OCI-LY3 (cell line): ENCODE data around the gene CBR3.

Source experiments
- H2AFZ ChIP-seq: fragments of 200-600, 300-600 bp; shearing (Covaris generic); 2 replicates; pipeline ENCODE4 v1.6.0; 2014; ENCODE audit warnings: antibody characterized with exemption, low read depth, low read length
- H3K27ac ChIP-seq: fragments of 200-600, 300-600 bp; sonication (generic); 2 replicates; pipeline ENCODE4 v1.5.1; 2014; ENCODE audit warnings: mild to moderate bottlenecking, low read length, moderate library complexity, mixed read lengths
- H3K27me3 ChIP-seq: fragments of 200-600, 300-600 bp; sonication (generic); 2 replicates; pipeline ENCODE4 v1.6.1; 2014; ENCODE audit warnings: low read depth, low read length, mixed read lengths
- H3K36me3 ChIP-seq: fragments of 200-600, 300-600 bp; sonication (generic); replicated peaks from 2 replicates; pipeline ENCODE3; 2014; ENCODE audit warnings: low read depth, low read length, mixed read lengths
- H3K4me1 ChIP-seq: fragments of 300-600, 200-600 bp; sonication (generic); 2 replicates; pipeline ENCODE4 v1.6.1; 2014; ENCODE audit warnings: low read length, mixed read lengths
- H3K4me2 ChIP-seq: fragments of 200-600, 300-600 bp; sonication (generic); 2 replicates; pipeline ENCODE4 v1.6.1; 2014; ENCODE audit warnings: low read length, mixed read lengths
- H3K4me3 ChIP-seq: fragments of 300-600, 200-600 bp; sonication (generic); 2 replicates; pipeline ENCODE4 v1.5.1; 2014; ENCODE audit warnings: antibody characterized with exemption, mild to moderate bottlenecking, low read length, moderate library complexity
- H3K79me2 ChIP-seq: fragments of 300-600, 200-600 bp; shearing (Covaris generic); 2 replicates; pipeline ENCODE4 v1.6.1; 2014; ENCODE audit warnings: mild to moderate bottlenecking, low read length, mixed read lengths
- H3K9ac ChIP-seq: fragments of 300-600, 200-600 bp; shearing (Covaris generic); 2 replicates; pipeline ENCODE4 v1.6.0; 2014; ENCODE audit warnings: mild to moderate bottlenecking, low read length, moderate library complexity
- H3K9me3 ChIP-seq: fragments of 200-600, 300-600 bp; shearing (Covaris generic); 2 replicates; pipeline ENCODE4 v1.6.1; 2014; ENCODE audit warnings: low read length, mixed read lengths; ENCODE audit not compliant: insufficient read depth
- H4K20me1 ChIP-seq: fragments of 200-600, 300-600 bp; sonication (generic); 2 replicates; pipeline ENCODE4 v1.6.1; 2016; ENCODE audit warnings: low read length, mixed read lengths; ENCODE audit not compliant: insufficient read depth
- EZH2phosphoT487 ChIP-seq: fragments of 200-600 bp; shearing (Covaris generic); IDR thresholded peaks from 2 replicates; pipeline ENCODE4 v1.6.1; 2018; ENCODE audit warnings: antibody characterized with exemption, mixed run types, low read depth
- TF ChIP-seq, protein P1 (sequence below): fragments of 200-600, 300-600 bp; sonication (generic); IDR thresholded peaks from 2 replicates; pipeline ENCODE4 v1.5.1; 2014; ENCODE audit warnings: antibody characterized with exemption, low read length, low read depth

The CBR3 gene

DNA sequence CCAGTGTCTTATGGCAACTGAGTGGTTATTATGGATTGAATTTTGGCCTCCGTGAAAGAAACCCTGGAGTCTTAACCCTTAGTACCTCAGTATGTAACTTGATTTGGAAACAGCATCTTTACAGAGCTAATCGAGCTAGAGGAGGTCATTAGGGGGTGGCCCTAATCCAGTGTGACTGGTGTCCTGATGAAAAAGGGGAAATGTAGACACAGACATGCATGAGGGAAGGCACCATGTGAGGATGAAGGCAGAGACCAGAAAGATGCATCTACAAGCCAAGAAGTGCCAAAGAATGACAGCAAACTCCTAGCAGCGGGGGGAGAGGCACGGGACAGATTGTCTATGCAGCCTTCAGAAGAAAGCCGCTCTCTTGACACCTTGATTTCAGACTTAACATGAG, 36.5 kb downstream of the CBR3 start:
- no peak overlapping the region for H3K4me3 ChIP-seq
- no peaks in the 10 kb centered on the region for H3K79me2 ChIP-seq
- no peaks in the 10 kb centered on the region for H4K20me1 ChIP-seq
- H3K27ac ChIP-seq: no peak overlapping the region
- H3K27me3 ChIP-seq: no peaks in the 10 kb centered on the region
- TF ChIP-seq EZH2phosphoT487: no peak
- TF ChIP-seq, protein P1, sequence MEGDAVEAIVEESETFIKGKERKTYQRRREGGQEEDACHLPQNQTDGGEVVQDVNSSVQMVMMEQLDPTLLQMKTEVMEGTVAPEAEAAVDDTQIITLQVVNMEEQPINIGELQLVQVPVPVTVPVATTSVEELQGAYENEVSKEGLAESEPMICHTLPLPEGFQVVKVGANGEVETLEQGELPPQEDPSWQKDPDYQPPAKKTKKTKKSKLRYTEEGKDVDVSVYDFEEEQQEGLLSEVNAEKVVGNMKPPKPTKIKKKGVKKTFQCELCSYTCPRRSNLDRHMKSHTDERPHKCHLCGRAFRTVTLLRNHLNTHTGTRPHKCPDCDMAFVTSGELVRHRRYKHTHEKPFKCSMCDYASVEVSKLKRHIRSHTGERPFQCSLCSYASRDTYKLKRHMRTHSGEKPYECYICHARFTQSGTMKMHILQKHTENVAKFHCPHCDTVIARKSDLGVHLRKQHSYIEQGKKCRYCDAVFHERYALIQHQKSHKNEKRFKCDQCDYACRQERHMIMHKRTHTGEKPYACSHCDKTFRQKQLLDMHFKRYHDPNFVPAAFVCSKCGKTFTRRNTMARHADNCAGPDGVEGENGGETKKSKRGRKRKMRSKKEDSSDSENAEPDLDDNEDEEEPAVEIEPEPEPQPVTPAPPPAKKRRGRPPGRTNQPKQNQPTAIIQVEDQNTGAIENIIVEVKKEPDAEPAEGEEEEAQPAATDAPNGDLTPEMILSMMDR: no peak
- H3K36me3 ChIP-seq: no peaks in the 10 kb centered on the region
- no peaks in the 10 kb centered on the region for H3K9me3 ChIP-seq
- no peaks in the 10 kb centered on the region for H3K4me1 ChIP-seq
- H3K4me2 ChIP-seq: no peak overlapping the region
- H2AFZ ChIP-seq: no peak overlapping the region
- H3K9ac ChIP-seq: no peak overlapping the region

DNA sequence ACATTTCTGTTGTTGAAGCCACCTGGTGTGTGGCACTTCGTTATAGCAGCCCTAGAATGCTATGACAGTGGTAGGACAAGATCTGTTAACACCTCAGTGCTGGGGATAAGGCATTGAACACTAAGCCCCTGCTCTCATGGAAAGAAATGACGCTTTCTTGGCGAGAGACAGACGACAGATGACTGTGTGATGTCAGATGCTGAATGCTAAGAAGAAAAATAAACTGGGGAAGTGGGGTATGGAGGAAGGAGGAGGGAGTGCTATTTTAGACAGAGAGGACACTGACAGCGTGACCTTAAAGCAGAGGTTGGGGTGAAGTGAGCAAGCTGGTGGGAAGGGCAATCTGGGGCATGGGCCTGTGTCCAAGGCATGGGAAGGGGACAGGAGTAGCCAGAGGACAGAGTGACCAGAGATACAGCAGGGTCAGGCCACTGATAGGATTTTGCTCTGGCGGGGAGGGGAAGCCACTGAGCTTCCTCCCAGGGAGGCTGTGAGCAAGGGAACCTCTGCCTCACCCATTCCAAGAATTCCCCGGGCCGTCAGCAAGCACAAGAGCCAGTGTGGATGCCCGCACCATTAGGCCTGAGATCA, 37.0 kb downstream of the CBR3 start:
- H3K4me3 ChIP-seq: no peak overlapping the region
- H2AFZ ChIP-seq: no peak overlapping the region
- H3K79me2 ChIP-seq: no peaks in the 10 kb centered on the region
- H3K9me3 ChIP-seq: no peaks in the 10 kb centered on the region
- no peaks in the 10 kb centered on the region for H3K36me3 ChIP-seq
- H3K9ac ChIP-seq: no peak overlapping the region
- H4K20me1 ChIP-seq: no peaks in the 10 kb centered on the region
- no peaks in the 10 kb centered on the region for H3K27me3 ChIP-seq
- no peaks in the 10 kb centered on the region for H3K4me1 ChIP-seq
- H3K27ac ChIP-seq: no peak overlapping the region
- no peak overlapping the region for H3K4me2 ChIP-seq
- no peak for TF ChIP-seq EZH2phosphoT487
- TF ChIP-seq, protein P1: no peak

DNA sequence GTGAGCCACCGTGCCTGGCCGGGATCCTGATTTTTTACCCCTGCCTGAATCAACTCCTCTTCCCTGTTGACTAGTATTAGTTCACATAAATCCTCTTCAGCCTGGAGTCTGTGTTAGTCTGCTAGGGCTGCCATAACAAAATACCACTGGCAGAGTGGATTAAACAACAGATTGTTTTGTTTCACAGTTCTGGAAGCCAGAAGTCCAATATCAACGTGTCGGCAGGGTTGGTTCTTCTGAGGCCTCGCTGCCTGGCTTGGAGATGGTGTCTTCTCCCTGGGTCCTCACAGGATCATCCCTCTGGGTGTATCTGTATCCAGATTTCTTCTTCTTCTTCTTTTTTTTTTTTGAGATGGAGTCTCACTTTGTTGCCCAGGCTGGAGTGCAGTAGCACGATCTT, 39.9 kb downstream of the CBR3 start:
- Histone ChIP-seq H3K79me2 (no peaks in the 10 kb centered on the region), H3K27me3 (no peaks in the 10 kb centered on the region), H3K4me2 (no peak overlapping the region), H3K36me3 (no peaks in the 10 kb centered on the region), H3K9me3 (no peaks in the 10 kb centered on the region), H2AFZ (no peak overlapping the region), H3K27ac (no peak overlapping the region), H3K4me1 (no peaks in the 10 kb centered on the region), H3K4me3 (no peak overlapping the region), H4K20me1 (no peaks in the 10 kb centered on the region), H3K9ac (no peak overlapping the region)
- TF ChIP-seq, protein P1: no peak
- no peak for TF ChIP-seq EZH2phosphoT487

DNA sequence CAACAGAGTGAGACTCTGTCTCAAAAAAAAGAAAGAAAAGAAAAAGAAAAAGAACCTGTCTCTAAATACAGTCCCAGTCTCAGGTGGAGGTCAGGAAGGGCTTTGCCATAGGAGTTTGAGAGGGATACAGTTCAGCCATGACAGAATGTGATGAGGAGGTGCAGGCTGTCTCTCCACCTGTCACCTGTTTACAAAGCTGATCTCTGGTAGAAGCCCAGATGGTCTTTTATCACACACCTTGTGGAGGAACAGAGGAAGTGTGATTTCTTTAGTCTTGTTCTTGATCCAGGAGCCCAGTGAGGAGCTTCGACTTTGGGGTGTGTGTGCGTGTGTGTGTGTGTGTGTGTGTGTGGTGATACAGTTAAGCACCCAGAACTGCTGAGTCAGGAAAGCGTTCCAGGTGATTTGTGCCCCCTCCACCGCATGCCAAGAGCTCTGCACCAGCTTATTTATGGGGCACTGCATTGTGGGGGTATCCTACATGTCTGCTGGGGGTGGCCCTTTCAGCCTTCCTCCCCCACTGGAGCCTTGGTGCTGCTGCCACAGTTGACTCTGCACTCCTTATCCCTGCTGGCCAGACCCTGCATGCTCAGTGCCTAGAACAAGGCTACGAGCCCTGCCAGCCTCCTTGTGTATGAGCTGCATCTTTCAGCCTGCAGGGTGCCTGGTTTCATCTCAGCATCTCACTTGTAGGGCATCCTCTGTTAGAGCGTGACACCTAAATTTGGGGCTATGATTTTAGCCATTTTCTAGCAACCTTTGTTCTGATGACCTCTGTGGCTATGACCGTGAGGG, 41.1 kb downstream of the CBR3 start:
- no peak for TF ChIP-seq EZH2phosphoT487
- TF ChIP-seq, protein P1: no peak

More for the DNA sequence above, 41.1 kb downstream of the CBR3 start:
- H4K20me1 ChIP-seq: no peaks in the 10 kb centered on the region
- no peaks in the 10 kb centered on the region for H3K79me2 ChIP-seq
- H3K36me3 ChIP-seq: peaks cover 2% of the 10 kb centered on the region
- no peak overlapping the region for H3K27ac ChIP-seq
- no peak overlapping the region for H2AFZ ChIP-seq
- no peak overlapping the region for H3K9ac ChIP-seq
- no peaks in the 10 kb centered on the region for H3K27me3 ChIP-seq
- H3K4me2 ChIP-seq: no peak overlapping the region
- H3K9me3 ChIP-seq: no peaks in the 10 kb centered on the region; the same call in 1 of the 2 replicates
- H3K4me1 ChIP-seq: peaks cover 1% of the 10 kb centered on the region
- H3K4me3 ChIP-seq: no peak overlapping the region
